HG03095 (cell line): ENCODE data around the gene SYVN1.
"Not testable (repeated sequence)": the region's sequence is repeated elsewhere in the genome, so short reads cannot be mapped to it uniquely, and the experiment has no call there.

Source experiments
- ATAC-seq: cut with Tn5 transposase; IDR thresholded peaks from one replicate; pipeline ENCODE4 v1.9.1; 2021; ENCODE audit warnings: moderate library complexity; ENCODE audit not compliant: unreplicated experiment

The SYVN1 gene

DNA sequence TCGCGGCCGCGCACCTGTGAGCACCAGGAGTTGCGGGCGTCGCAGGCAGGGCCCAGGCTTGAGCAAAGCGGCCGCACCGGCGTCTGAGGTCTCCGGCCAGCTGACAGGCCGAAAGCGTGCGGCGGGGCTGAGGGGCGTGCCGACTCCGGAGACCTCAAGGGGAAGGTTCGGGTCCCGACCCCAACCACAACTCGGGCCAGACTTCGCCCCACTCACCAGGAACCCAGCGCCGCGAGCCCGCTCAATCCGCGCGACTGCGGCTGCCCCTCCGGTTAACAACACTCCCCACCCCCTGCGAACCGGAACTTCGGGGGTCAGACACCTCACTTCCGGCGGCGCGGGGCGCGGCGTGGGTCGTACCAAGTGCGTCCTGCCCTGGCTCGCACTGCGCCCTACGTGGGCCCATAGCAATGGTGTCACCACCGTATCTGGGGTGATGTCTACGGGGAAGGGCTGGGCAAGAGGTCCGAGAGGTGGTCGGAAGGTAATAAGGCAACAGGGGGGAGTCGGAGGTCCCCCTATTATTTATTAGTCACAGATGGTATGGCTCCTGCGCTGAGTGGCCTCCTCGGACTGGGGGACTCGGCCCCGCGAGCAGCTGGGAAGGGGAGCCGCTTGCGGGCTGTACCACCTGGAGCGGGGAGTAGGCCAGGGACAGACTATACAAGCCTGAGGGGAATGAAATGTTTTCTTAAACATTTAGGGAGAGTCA lies at the start of gene SYVN1:
Gene SYVN1, minus strand, starts transcription at position 280 of the 712 bp plus-strand sequence. CDS start 918 bp downstream, outside the sequence.
- peak; percentile 35 for ATAC-seq

DNA sequence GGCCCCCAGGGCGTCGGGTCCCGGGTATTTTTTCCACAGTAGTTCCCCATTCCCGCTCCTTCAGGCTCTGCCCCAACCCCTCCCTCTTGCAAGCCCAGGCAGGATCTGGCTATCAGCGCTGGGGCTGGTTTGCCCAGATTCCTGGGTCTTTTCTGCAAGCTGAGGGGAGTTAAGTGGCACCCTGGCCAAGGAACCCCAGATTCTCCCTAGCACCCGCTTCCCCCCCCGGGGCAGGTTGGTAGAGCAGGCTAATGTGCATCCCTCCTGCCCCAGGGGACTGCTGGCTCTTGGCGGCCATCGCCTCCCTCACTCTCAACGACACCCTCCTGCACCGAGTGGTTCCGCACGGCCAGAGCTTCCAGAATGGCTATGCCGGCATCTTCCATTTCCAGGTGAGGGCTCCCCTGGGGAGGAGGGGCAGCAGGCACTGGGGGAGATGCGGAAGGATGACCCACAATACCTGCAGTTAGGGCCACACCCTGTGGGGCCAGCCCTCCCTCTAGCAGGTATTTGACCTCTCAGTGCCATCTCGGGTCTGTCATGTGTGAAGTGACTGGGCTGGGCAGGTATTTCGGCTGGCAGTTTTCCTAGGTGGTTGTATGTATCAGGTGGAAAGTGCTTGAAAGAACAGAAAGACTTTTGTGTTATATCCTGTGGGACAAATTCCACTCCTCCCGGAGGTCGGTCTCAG lies 49.0 kb upstream of the SYVN1 start:
- no peak for ATAC-seq

DNA sequence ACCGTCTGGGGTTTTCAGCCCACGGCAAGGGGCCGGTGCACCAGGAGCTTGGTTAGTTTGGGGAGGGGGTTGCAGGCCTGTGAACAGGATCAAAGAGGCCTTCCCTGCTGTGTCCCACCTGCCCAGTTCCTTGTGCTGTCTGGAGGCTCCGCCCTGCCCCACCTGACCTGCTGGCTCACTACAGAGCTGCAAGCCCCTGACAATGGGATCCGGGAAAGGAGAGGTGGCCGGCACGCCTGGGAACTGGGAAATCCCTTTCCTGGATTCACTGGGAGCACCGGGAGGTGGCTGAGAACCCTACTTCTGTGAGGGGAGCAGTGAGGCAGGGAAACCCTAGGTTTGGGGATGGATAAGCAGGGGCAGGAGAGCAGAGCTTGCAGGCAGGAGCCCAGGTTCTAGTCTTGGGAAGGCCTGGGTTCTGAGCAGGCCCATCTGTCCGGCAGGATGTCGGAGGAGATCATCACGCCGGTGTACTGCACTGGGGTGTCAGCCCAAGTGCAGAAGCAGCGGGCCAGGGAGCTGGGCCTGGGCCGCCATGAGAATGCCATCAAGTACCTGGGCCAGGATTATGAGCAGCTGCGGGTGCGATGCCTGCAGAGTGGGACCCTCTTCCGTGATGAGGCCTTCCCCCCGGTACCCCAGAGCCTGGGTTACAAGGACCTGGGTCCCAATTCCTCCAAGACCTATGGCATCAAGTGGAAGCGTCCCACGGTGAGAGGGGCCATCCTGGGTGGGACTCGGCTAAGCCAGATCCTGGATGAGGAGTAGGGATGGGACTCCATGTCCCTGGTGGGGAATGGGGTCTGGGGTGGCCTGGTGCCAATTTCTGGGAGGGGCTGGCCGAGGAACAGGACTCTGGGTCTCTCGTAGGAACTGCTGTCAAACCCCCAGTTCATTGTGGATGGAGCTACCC lies 48.2 kb upstream of the SYVN1 start:
- no peak for ATAC-seq

DNA sequence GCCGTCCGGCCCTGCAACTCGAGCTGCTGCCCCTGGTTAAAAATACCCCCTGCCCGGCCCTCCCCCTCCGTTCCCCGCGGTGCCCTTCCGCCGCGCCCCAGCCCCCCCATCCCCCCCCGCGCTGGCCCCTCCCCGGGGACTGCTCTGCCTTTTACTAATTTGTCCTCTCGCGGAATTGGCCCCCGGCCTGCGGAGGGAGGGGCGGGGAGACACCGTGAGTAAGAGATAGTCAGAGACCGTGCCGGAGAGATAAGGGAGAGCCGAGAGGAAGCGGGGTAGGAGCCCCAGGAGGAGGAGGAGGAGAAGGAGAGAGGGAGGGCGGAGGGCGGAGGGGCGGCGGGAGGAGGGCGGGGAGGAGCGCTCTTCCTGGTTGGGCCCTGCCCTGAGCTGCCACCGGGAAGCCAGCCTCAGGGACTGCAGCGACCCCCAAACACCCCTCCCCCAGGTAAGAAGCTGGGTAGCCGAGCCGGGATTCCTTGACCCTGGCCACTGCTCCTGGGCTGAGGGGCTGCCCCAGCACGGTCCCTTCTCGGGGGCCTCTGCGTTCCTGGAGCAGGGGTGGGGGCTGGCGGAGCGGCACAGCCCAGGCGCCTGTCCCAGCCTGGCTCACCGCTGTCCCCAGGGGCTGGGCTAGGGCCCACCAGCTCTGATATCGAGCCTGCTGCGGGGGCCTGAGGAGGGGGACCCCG lies 47.4 kb upstream of the SYVN1 start, which contains the start of gene CAPN1:
Gene CAPN1, plus strand, starts transcription at position 360 of the 689 bp plus-strand sequence. CDS start 774 bp downstream, outside the sequence.
- no peak for ATAC-seq

DNA sequence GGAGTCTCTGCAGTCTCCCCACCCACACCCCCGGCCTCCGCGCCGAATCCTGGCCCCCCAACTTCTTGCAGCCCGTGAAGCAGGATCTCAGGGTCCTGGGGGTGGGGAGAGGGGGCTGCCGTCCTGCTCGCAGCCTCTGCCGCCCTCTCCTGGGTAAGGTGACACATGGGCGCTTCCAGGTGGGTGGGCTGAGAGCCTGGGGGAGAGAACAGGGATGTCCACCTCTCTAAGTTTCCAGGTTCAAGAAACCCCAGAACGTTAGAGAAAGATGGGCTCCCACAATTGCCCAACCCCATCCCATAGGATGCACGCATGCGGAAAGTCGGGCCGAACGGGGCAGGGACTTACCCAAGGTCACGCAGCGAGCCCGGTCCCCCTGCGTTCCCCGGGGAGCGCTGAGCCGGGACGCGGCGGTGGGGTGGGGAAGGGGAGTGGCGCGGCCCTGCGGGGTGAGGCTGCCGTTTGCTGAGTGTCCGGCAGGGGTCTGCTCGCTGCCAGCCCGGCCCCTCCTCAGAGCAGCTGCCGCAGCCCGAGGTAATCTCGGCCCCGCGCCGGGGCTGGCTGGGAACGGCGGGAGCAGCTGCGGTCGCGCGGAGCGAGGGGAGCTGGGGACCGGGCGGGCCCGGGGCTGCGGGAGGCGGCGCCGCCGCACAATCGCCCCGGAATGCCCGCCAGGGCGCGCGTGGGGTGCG lies 46.7 kb upstream of the SYVN1 start:
- no peak for ATAC-seq

DNA sequence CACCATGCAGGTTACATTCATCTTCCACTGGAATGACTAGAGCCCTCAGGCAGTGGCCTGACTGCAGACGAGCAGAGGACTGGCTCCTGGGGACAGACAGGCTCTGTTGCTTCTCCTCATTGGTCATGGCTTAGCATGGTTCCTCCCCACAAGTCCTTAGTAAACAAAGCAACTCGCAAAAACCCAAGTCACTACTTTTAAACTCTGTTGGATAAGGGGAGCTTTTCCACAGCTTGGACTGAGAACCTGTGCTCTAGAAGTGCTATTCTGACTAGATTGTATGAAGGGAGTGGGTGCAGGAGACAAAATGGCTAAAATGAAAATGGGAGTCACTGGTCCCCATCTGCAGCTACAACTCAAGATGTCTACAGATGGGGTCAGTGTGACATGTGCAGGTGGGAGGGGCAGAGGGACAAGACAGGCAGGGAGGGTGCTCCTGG lies 40.3 kb upstream of the SYVN1 start:
- ATAC-seq, result not testable (repeated sequence)

DNA sequence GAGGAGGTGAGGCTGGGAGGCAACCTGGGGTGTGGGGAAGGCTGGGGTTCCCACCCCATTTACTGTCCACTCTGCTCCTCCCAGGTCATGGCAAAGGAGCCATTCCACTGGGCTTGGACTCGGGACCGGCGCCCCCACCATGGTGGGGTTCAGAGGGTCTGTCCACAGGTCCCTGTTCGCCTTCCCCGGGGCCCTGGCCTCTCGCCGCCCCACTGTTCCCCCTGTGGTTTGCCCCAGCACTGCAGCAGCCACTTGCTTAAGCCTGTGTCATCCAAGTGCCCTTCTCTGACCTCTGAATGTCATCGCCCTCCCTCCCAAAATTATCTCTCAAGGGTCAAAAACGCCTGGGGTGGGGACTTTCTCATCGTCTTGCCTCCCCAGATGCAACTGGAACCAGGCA lies 38.3 kb upstream of the SYVN1 start:
- no peak for ATAC-seq

DNA sequence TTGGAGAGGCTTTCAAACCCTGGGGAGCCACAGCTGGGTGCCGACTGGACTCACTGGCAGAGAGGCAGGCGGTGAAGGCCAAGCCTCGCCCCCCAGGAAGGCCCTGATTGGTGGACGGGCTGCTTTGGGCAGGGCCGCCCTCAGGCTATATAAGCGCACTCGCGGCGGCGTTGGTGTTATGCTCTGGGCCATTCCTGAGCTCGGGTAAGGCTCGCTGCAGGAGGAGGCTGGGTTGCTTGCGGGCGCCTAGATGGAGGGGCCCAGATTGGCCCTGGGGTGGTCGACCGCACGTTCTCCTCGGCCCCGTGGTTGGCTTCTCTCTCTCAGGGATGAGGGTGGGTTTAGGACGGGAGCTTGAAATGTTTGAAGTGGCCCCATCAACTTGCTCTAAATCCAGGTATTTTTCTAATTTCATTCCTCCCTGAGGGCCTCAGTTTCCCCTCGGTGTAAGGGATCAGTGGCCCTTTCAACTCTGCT lies 35.8 kb upstream of the SYVN1 start, which contains the start of gene SPDYC:
Gene SPDYC, plus strand, starts transcription at position 176 of the 477 bp plus-strand sequence. CDS start 1,125 bp downstream, outside the sequence.
- no peak for ATAC-seq

DNA sequence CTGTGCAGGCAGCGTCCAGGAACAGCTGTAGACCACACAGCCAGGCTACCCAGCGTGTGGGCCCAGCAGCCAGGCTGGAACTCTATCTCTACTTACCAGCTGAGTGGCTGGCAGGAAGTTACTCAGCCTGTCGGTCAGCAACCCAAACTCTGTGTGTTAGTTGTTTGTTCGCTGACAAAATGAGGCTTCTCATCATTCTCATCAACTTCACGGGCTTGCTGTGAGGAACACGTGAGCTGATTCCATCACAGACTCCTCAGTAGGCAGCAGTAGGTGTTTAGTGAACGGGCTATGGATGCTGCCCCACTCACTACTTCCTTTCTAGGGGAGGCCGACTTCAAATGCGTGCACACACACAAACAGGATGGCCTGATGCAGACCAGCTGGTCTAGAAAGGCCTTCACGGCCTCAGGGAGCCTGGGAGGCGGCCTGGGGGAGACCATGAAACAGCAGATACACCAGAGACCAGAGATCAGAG lies 34.9 kb upstream of the SYVN1 start:
- ATAC-seq, result no peak

DNA sequence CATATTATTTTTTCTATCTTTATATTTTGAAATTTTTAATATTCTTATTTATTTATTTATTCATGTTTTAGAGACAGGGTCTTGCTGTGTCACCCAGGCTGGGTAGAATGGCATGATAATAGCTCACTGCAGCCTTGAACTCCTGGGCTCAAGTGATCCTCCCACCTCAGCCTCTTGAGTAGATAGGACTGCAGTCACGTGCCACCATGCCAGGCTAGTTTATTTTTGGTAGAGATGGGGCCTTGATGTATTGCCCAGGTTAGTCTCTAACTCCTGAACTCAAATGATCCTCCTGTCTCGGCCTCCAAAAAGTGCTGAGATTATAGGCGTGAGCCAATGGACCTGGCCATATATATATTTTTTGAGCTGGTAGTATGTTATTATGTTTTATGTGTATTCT lies 33.3 kb upstream of the SYVN1 start:
- no peak for ATAC-seq

DNA sequence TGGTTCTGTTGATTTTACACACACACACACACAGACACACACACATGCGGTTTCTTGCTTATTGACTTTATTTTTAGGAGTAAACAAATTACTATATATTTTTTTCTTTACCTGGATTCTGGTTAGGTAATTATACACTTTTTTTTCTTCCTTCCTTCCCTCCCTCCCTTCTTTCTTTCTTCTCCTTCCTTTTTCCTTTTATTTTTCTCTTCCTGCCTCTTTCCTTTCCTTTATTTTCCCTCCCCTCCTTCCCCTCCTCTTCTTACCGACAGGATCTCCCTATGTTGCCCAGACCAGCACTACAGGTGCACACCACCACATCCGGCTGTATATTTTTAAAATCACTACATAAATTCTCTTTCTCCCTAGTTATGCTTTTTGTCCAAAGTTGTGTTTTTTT lies 32.6 kb upstream of the SYVN1 start:
- ATAC-seq, result no peak

DNA sequence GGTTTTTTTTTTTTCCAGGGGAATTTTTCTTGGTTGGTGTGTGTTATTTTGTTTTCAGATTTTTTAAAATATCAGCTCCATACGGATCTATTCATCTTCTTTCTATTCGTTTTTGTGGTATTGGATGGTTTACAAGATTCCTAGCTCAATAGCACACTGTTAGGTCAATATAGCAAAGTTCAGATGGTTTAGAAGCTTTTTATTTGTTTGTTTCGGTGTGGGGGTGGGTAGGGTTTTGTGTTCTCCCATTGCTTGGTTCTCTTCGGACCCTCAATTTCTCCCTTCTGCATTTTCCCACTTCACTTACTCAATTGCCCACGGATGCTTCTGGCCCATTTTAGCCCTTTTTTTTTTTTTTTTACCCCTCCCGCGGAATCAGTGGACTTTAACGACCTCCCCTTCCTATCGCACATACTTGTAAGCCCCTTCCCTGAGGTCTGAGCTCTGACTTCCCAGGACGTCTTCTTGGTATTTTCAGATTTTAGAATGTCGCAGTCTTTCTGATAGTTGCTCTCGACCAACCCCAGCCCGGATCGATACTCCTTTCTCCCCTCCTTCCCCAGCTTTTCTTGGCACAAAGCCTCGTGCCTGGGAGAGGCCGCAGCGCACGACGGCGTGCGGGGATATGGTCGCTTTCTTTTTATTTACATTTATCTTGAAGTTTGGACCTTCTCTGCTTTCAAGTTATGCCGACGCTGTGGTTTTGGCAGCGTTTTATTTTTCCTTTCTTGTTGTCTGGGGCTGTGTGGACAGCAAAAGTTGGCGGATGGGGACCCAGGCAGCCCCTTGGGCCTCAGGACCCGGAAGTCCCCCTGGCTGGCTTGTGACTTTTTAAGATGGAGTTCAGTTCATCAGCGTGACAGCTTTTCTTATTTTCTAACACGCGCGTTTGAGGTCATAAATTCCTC lies 31.3 kb upstream of the SYVN1 start:
- no peak for ATAC-seq

DNA sequence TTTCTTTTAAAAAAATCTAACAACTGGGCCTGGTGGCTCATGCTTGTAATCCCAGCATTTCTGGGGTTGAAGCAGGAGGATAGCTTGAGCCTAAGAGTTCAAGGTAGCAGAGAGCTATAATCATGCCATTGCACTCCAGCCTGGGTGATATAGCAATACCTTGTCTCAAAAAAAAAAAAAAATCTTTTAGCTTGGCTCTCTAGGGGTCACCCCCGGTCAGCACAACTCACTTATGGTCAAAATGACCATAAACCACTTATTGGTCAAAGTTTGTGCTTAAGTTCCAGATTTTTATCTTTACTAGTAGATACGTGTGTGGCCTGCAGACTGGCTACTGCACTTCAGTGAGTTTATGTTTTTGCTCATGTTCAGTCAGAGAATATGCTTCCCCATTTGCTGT lies 29.4 kb upstream of the SYVN1 start:
- ATAC-seq, result no peak

DNA sequence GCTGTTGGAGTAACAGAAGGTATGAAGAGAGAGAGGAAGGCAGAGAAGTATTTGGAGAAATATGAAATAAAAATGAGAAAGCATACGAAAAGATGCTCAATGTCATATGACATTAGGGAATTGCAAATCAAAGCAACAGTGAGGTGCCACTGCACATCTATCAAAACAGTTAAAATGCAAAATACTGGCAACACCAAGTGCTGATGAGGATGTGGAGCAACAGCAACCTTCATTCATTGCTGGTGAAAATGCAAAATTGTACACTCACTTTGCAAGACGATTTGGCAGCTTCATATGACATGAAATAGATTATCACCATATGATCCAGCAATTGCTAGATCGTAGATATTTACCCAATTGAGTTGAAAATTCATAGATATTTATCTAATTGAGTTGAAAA lies 26.3 kb upstream of the SYVN1 start:
- no peak for ATAC-seq

DNA sequence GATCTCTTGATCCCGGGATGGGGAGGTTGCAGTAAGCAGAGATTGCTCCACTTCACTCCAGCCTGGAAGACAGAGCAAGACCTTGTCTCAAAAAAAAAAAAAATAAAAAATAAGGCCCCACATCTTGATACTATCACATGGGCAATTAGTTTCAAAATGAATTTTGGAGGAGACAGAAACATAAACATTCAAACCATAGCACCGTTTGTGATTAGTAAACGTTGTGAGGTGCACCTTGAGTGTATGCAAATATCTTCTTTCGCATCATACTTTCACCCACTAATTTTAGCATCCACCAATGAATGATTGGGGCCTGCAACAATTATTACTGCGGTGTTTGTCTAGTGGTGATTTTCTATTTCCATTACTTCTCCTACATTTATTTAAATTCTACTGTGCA lies 24.7 kb upstream of the SYVN1 start:
- ATAC-seq, result peak; percentile 59

DNA sequence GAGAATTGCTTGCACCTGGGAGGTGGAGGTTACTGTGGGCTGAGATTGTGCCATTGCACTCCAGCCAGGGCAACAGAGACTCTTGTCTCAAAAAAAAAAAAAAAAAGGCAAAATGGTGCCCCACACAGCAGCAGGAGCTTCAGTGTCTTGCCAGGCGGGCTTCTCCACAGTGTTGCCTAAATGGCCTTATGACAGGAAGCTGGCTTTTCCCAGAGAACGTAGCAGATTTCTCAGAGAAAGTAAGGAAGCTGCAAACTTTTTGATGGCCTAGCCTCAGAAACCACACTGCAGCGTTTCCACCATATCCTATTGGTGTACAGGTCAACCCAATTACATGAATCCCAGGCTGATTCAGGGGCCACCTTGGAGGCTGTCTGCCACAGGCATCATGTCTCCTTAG lies 23.0 kb upstream of the SYVN1 start:
- ATAC-seq, result no peak

DNA sequence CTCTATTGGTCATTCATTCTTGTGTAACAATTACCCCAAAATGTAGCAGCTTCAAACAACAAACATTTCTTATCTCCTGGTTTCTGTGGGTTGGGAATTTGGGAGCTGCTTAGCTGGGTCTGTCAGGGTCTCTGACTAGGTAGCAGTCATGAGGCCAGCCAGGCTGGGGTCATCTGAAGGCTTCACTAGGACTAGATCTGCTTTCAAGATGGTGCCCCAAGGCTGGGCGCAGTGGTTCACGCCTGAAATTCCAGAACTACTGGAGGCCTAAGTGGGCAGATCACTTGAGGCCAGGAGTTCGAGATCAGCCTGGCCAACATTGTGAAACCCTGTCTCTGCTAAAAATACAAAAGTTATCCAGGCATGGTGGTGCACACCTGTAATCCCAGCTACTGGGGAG lies 22.6 kb upstream of the SYVN1 start:
- ATAC-seq, result no peak

DNA sequence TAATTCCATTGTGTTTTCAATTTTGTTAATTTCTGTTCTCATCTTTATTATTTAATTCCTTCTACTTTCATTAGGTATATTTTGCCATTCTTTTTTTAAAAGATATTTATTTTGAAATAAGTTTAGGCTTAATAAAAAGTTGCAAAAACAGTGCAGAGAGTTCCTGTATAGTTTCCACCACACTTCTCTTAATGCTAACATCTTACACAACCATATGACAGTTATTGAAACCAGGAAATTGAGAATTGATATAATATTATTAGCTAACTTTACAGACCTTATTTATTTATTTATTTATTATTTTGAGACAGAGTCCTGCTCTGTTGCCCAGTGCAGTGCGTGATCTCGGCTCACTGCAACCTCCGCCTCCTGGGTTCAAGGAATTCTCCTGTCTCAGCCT lies 21.9 kb upstream of the SYVN1 start:
- ATAC-seq, result no peak

DNA sequence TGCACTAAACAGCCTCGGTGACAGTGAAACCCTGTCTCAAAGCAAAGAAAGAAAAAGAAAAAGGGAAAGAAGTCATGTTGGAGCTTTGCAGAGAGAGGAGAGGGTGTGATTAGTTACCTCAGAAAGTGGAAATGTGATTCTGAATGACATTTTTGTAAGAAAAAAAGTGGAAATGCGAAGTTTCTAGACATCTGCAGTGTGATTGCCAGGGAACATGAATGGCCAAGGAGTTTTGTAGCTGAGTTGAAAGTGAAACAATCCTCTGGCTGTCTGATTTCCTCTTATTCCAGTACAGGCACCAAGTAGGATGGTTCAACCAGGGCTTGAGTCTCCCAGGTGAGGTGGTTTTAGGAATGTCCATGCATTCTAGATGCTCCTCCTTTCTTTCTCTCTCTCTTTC lies 17.8 kb upstream of the SYVN1 start:
- ATAC-seq, result no peak
